DMS114 treated with DMSO at 0.1 percent for 48 hours (cell line): ENCODE data around the gene APCDD1L.
"Not testable (repeated sequence)": the region's sequence is repeated elsewhere in the genome, so short reads cannot be mapped to it uniquely, and the experiment has no call there.

ENCODE experiments used
- DNase-seq: peaks from one replicate; lab custom pipeline; 2025; ENCODE audit not compliant: unreplicated experiment; lab: John Stamatoyannopoulos, UW

The APCDD1L gene

GRCh38 chr20:58545565-58546415 lies 30.6 kb upstream of the APCDD1L start:
- no peak for DNase-seq

- DNase-seq, result no peak
Observed at GRCh38 chr20:58544891-58545290, 29.7 kb upstream of the APCDD1L start.

GRCh38 chr20:58544286-58544685 lies 29.1 kb upstream of the APCDD1L start:
- no peak for DNase-seq

GRCh38 chr20:58543274-58543673 lies 28.1 kb upstream of the APCDD1L start:
- no peak for DNase-seq

- no peak for DNase-seq
Observed at GRCh38 chr20:58542411-58543095, 27.4 kb upstream of the APCDD1L start.

- DNase-seq, result not testable (repeated sequence)
Observed at GRCh38 chr20:58542034-58542410, 26.8 kb upstream of the APCDD1L start.

GRCh38 chr20:58538752-58539151 lies 23.6 kb upstream of the APCDD1L start:
- no peak for DNase-seq

GRCh38 chr20:58537831-58538230 lies 22.6 kb upstream of the APCDD1L start:
- no peak for DNase-seq

GRCh38 chr20:58536289-58536688 lies 21.1 kb upstream of the APCDD1L start:
- DNase-seq, result no peak

- no peak for DNase-seq
Observed at GRCh38 chr20:58531657-58532056, 16.5 kb upstream of the APCDD1L start.

- no peak for DNase-seq
Observed at GRCh38 chr20:58531063-58531462, 15.9 kb upstream of the APCDD1L start.

- DNase-seq, result no peak
Observed at GRCh38 chr20:58528412-58528811, 13.2 kb upstream of the APCDD1L start.

GRCh38 chr20:58526411-58526810 lies 11.2 kb upstream of the APCDD1L start:
- no peak for DNase-seq

GRCh38 chr20:58524814-58525213 lies 9.6 kb upstream of the APCDD1L start:
- DNase-seq, result no peak

GRCh38 chr20:58523971-58524315 lies 8.7 kb upstream of the APCDD1L start:
- DNase-seq, result no peak

- DNase-seq, result no peak
Observed at GRCh38 chr20:58523072-58523970, 8.1 kb upstream of the APCDD1L start.

GRCh38 chr20:58522666-58523065 lies 7.5 kb upstream of the APCDD1L start:
- DNase-seq, result no peak

GRCh38 chr20:58521763-58522162 lies 6.6 kb upstream of the APCDD1L start:
- DNase-seq, result no peak

GRCh38 chr20:58519940-58520712 lies 4.9 kb upstream of the APCDD1L start:
- DNase-seq, result no peak

- DNase-seq, result no peak
Observed at GRCh38 chr20:58518896-58519593, 3.8 kb upstream of the APCDD1L start.
